B cell (primary cell): ENCODE results near the gene GJC3. TPM values are rescaled to one million over a fixed set of nuclear protein-coding genes. Genes with fewer than 3 reads are reported as not detected.

Source experiments
- ATAC-seq: fragments of 200-7000 bp; cut with Tn5 transposase; one replicate; pipeline ENCODE4 v1.10.0; 2021; ENCODE audit warnings: low read depth, mild to moderate bottlenecking, moderate number of reproducible peaks, moderate library complexity
- CTCF ChIA-PET: fragments of 350-600 bp; sonication (Branson Sonifier 250); formaldehyde crosslinking; loops from one replicate; lab custom pipeline; 2021; ENCODE audit warnings: antibody characterized with exemption, inconsistent platforms; lab: Charles Lee
- POLR2A ChIA-PET: fragments of 350-600 bp; sonication (Branson Sonifier 250); formaldehyde crosslinking; loops from one replicate; lab custom pipeline; 2021; ENCODE audit warnings: antibody characterized with exemption; lab: Charles Lee
- DNase-seq: peaks from one replicate; pipeline ENCODE4 v3.0.0; 2013
- H2AFZ ChIP-seq: 2 replicates; pipeline ENCODE4 v1.6.1; 2012; ENCODE audit warnings: mild to moderate bottlenecking, low read depth, low read length; ENCODE audit not compliant: insufficient read depth, poor library complexity, severe bottlenecking
- H3K27ac ChIP-seq, 2 donors: 1 replicate in 1 of 2; 2 replicates in 1 of 2; pipeline ENCODE4 v1.5.1; 2012 to 2013; ENCODE audit warnings: low read length in 2 of 2, mild to moderate bottlenecking in 2 of 2, moderate library complexity in 1 of 2
- H3K27me3 ChIP-seq, 4 experiments: fragments of 200-600 bp in 1 of 4; sonication (generic) in 1 of 4; replicated peaks in 1 of 4; 1 replicate in 2 of 4; 2 replicates in 2 of 4; pipeline versions ENCODE4 v1.6.1 to v1.7.0; 2013 to 2016; ENCODE audit warnings: low read length in 3 of 4, mild to moderate bottlenecking in 2 of 4, mixed read lengths in 1 of 4, moderate library complexity in 1 of 4; ENCODE audit not compliant: insufficient read depth in 4 of 4, control insufficient read depth in 3 of 4; ENCODE audit errors: control extremely low read depth in 1 of 4
- H3K36me3 ChIP-seq, 2 experiments: replicated peaks in 1 of 2; 1 replicate in 1 of 2; 2 replicates in 1 of 2; pipeline versions ENCODE4 v1.6.1 to v1.7.1; 2013; ENCODE audit warnings: low read length in 1 of 2; ENCODE audit not compliant: insufficient read depth in 2 of 2, control insufficient read depth in 1 of 2; ENCODE audit errors: control extremely low read depth in 1 of 2, extremely low read depth in 1 of 2
- H3K4me1 ChIP-seq, 2 donors: fragments of 200-600 bp in 1 of 2; sonication (generic) in 1 of 2; 1 replicate in 1 of 2; 2 replicates in 1 of 2; pipeline versions ENCODE4 v1.5.1 to v1.6.1; 2013 to 2017; ENCODE audit warnings: low read length in 2 of 2; ENCODE audit not compliant: control insufficient read depth in 2 of 2, insufficient read depth in 2 of 2
- H3K4me2 ChIP-seq: replicated peaks from 2 replicates; pipeline ENCODE3; 2012; ENCODE audit warnings: mild to moderate bottlenecking, low read depth, low read length; ENCODE audit not compliant: poor library complexity, severe bottlenecking
- H3K4me3 ChIP-seq, 5 experiments: fragments of 200-600 bp in 1 of 5; sonication (generic) in 1 of 5; 1 replicate in 3 of 5; 2 replicates in 2 of 5; pipeline versions ENCODE4 v1.5.1 to v1.7.0; 2011 to 2016; ENCODE audit warnings: low read length in 4 of 5, mild to moderate bottlenecking in 4 of 5, low read depth in 2 of 5, control low read depth in 1 of 5, moderate library complexity in 1 of 5; ENCODE audit not compliant: insufficient read depth in 1 of 5; ENCODE audit errors: control extremely low read depth in 1 of 5, extremely low read depth in 1 of 5
- H3K79me2 ChIP-seq: fragments of 200-600 bp; sonication (generic); one replicate; pipeline ENCODE4 v1.6.0; 2016; ENCODE audit warnings: low read length; ENCODE audit not compliant: control insufficient read depth, insufficient read depth
- H3K9ac ChIP-seq: fragments of 200-600 bp; sonication (generic); 2 replicates; pipeline ENCODE4 v1.6.1; 2017; ENCODE audit warnings: mild to moderate bottlenecking, low read length, moderate library complexity
- H3K9me3 ChIP-seq, 3 donors: one replicate each; pipeline versions ENCODE4 v1.6.1 to v1.7.1; 2013; ENCODE audit warnings: low read length in 2 of 3; ENCODE audit not compliant: control insufficient read depth in 2 of 3, insufficient read depth in 1 of 3; ENCODE audit errors: control extremely low read depth in 1 of 3
- H4K20me1 ChIP-seq: 2 replicates; pipeline ENCODE4 v1.6.0; 2012; ENCODE audit warnings: mild to moderate bottlenecking, low read length; ENCODE audit not compliant: insufficient read depth, control insufficient read depth, poor library complexity, severe bottlenecking
- H3K27ac Mint-ChIP-seq: one replicate; pipeline ENCODE4 v1.8.0; 2021; ENCODE audit warnings: mixed read lengths
- H3K27me3 Mint-ChIP-seq: one replicate; pipeline ENCODE4 v1.8.0; 2021; ENCODE audit warnings: mixed read lengths
- H3K4me1 Mint-ChIP-seq: one replicate; pipeline ENCODE4 v1.8.0; 2021; ENCODE audit warnings: mixed read lengths
- H3K4me3 Mint-ChIP-seq: one replicate; pipeline ENCODE4 v1.8.0; 2021; ENCODE audit warnings: mixed read lengths
- H3K9me3 Mint-ChIP-seq: one replicate; pipeline ENCODE4 v1.8.0; 2022; ENCODE audit warnings: mixed read lengths; ENCODE audit not compliant: insufficient read depth
- CTCF ChIP-seq: fragments of 200-600 bp; IDR thresholded peaks from one replicate; pipeline ENCODE4 v1.8.0; 2022; ENCODE audit warnings: antibody characterized with exemption, mild to moderate bottlenecking
- EZH2 ChIP-seq: IDR thresholded peaks from 2 replicates; pipeline ENCODE4 v1.6.1; 2012; ENCODE audit warnings: borderline replicate concordance, low read depth, mild to moderate bottlenecking, moderate library complexity, low read length; ENCODE audit not compliant: insufficient read depth, poor library complexity, severe bottlenecking
- WGBS: methylation state at CpG from one replicate; pipeline ENCODE4 v1.1.5; 2013; ENCODE audit warnings: missing lambda C conversion rate; ENCODE audit not compliant: insufficient coverage; 5-methylcytosine and 5-hydroxymethylcytosine counted together
- intact Hi-C: fragments of 100-400 bp; cut with micrococcal nuclease; formaldehyde crosslinking; loops from one replicate; pipeline ENCODE4 v1.10.0; 2022
- polyA plus RNA-seq: library from polyadenylated mRNA; depleted of rRNA; stranded (reverse); fragments of >200 nt; gene quantifications from 2 replicates; pipeline ENCODE4 v1.2.3, GENCODE V29; 2012
- total RNA-seq, 2 donors: library from RNA; stranded (reverse); fragments of 120-200 nt in 1 of 2; gene quantifications; 1 replicate in 1 of 2; 2 replicates in 1 of 2; pipeline versions ENCODE4 v1.2.3 to v1.2.4, GENCODE V29; 2013 to 2022

GJC3 gene
- total and polyA plus RNA-seq, 2 donors (not counting 1 experiment from before 2014, with no cell fraction given): not detected

GRCh38 chr7:99899830-99900519 is 29.4 kb downstream of the GJC3 start:
- no peak for TF ChIP-seq EZH2
- TF ChIP-seq CTCF: no peak
- H3K36me3 ChIP-seq: peaks cover 3 to 51% of the 10 kb centered on the region in 2 experiments
- no peaks in the 10 kb centered on the region for H3K79me2 ChIP-seq
- ChIA-PET CTCF (interaction anchor here (1.0 kb wide), 1 partner anchor 14 kb away, joined by 3 read pairs; no protein-coding TSS in a partner anchor), POLR2A (no interaction called here)
- peaks cover 0 to 3% (median 0%) of the 10 kb centered on the region in 3 donors for H3K9me3 ChIP-seq
- H3K4me1 ChIP-seq: no peaks in the 10 kb centered on the region
- H4K20me1 ChIP-seq: peaks cover 11% of the 10 kb centered on the region
- DNase-seq: no peak
- 100% methylated on average over 2 of the region's 6 CpGs for WGBS
- no peak overlapping the region for H3K4me3 ChIP-seq
- no peak overlapping the region for H3K4me2 ChIP-seq
- Mint-ChIP-seq H3K27me3 (no peaks in the 10 kb centered on the region), H3K4me3 (no peak overlapping the region), H3K4me1 (peaks cover 7% of the 10 kb centered on the region), H3K27ac (no peak overlapping the region), H3K9me3 (peaks cover 5% of the 10 kb centered on the region)
- no peak overlapping the region for H3K27ac ChIP-seq
- intact Hi-C loops: no loop called here
- ATAC-seq: no peak
- H3K27me3 ChIP-seq: no peaks in the 10 kb centered on the region
- H3K9ac ChIP-seq: no peak overlapping the region
- H2AFZ ChIP-seq: no peak overlapping the region

- peaks cover 7% of the 10 kb centered on the region for H3K4me1 Mint-ChIP-seq
- peaks cover 3 to 43% of the 10 kb centered on the region in 2 experiments for H3K36me3 ChIP-seq
- no peak overlapping the region for H3K4me2 ChIP-seq
- 100% methylated on average over 1 of the region's 3 CpGs for WGBS
- no peaks in the 10 kb centered on the region for H3K4me1 ChIP-seq
- ATAC-seq: no peak
- no peak overlapping the region for H3K27ac Mint-ChIP-seq
- no peak overlapping the region for H2AFZ ChIP-seq
- no peak for TF ChIP-seq EZH2
- no peak for TF ChIP-seq CTCF
- H3K27me3 Mint-ChIP-seq: no peaks in the 10 kb centered on the region
- no peak overlapping the region for H3K4me3 Mint-ChIP-seq
- H3K9me3 Mint-ChIP-seq: peaks cover 5% of the 10 kb centered on the region
- H3K27ac ChIP-seq: no peak overlapping the region
- DNase-seq: no peak
- no peaks in the 10 kb centered on the region for H3K27me3 ChIP-seq
- peaks cover 10% of the 10 kb centered on the region for H4K20me1 ChIP-seq
- ChIA-PET POLR2A (no interaction called here), CTCF (interaction anchor here (1.0 kb wide), 1 partner anchor 15 kb away, joined by 3 read pairs; no protein-coding TSS in a partner anchor)
- no peak overlapping the region for H3K4me3 ChIP-seq
- no peak overlapping the region for H3K9ac ChIP-seq
- intact Hi-C loops: no loop called here
- H3K9me3 ChIP-seq: peaks cover 0 to 3% (median 0%) of the 10 kb centered on the region in 3 donors
- no peaks in the 10 kb centered on the region for H3K79me2 ChIP-seq
Measured at GRCh38 chr7:99898836-99899235, 30.6 kb downstream of the GJC3 start.
